DMS 273 treated with DMSO at 0.1 percent for 48 hours (cell line): ENCODE measurements around the gene PPP2R5B.

ENCODE experiments used
- DNase-seq: peaks from one replicate; lab custom pipeline; 2025; lab: John Stamatoyannopoulos, UW

PPP2R5B gene

GRCh38 chr11:64908766-64909165, 15.7 kb upstream of the PPP2R5B start:
- no peak for DNase-seq

DNA sequence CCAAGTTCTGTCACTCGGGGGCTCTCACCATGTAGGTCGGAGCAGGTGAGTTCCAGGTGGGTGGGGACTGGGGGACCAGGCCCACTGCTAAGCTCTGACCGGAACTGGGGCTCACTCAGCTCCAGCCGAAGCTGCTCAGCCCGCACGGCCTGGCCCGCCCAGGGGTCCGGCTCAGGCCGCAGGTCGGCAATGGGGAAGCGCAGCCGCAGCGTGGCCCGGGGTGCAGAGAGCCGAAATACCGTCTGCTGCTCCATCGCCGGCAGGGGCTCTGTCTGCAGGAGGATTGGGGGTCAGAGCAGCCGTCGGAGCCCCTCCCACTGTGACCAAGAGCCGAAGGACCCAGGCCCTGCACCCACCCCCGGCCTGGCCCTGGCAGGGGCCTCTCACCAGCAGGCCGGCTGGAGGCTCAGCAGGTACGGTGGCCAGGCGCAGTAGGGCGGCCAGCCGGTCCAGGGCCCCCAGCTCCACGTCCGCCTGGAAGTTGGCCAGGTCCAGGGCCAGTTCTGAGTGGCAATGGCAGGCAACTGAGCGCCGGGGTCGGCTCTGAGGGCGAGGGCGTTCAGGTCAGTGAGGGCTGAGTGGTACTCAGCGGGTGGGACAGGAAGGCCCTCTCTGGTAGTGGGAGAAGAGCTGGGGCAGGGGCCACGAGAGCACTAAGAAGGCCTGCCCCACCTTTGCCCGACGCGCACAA, 14.7 kb upstream of the PPP2R5B start:
- no peak for DNase-seq

DNA sequence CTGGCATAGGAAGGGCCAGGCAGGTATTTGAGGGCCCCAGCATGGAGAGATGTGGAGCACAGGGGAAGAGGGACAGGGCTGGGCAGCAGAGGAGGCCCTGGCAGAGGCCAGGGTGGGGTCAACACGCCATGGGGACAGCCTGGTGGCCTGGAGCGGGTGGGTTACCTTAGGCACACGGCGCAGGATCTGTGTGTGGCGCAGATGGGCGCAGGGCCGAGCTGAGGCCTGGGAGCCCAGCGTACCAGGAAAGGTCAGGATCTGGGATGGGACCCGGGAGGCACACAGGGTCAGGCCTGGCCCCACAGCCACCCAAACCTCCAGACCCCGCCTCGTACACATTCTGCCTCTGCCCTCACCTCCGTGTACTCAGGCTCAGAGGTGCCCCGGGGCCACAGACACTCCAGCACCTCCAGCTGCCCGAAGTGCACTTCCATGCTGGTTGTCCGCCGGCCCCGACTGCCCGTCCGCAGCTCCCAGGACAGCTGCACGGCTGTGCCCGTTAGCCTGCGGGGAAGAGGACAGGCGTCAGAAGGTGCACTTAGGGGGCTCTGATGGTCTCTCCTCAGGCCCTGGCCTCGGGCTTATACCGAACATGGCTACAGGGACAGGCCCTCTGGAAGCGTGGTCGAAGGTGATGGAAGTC, 13.9 kb upstream of the PPP2R5B start:
- DNase-seq: no peak

GRCh38 chr11:64911142-64911541, 13.3 kb upstream of the PPP2R5B start:
- no peak for DNase-seq

DNA sequence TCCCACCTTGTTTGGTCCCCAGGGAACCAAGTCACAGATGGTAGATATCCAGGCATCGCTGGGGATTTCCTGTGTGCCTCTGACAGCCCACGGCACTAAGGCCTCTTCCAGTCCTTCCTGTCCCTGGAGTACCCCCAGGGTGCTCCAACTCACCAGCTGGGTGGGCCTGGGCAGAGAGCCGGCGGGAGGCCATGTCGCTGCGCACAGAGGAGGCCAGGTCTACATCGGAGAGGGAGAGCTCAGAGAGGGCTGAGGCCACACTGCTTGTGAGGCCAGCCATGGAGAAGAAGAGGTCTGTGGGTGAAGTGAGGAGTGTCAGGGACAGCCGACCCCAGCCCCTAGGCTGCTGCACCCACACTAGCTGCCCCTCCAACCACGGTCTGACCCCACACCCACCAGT, 12.8 kb upstream of the PPP2R5B start:
- DNase-seq: no peak

DNA sequence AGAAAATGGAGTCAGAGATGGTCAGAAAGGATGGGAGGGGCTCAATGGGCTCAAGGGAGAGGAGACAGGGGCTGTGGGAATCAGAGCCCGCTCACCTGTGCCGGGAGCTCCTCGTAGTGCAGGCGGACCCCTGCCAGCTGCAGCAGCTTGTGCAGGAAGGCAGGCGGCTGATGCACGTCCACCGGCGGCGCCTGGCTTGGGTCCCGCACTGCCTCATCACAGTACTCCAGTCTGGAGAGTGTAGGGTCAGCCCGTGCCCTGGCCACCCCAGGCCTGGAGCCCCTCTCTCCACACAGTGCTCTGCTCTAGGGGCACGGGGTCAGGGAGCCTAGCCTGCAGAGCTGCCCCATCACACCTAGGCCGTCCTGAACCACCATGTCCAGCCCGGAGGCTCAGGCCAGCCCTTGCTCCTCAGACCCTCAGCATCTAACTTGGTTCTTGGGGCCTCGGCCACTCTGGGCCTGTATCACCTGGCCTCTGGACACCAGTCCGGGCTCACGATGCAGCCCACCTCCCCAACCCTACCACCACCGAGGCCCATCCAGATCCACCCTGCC, 11.2 kb upstream of the PPP2R5B start:
- no peak for DNase-seq

GRCh38 chr11:64914123-64914522, 10.4 kb upstream of the PPP2R5B start:
- no peak for DNase-seq

DNA sequence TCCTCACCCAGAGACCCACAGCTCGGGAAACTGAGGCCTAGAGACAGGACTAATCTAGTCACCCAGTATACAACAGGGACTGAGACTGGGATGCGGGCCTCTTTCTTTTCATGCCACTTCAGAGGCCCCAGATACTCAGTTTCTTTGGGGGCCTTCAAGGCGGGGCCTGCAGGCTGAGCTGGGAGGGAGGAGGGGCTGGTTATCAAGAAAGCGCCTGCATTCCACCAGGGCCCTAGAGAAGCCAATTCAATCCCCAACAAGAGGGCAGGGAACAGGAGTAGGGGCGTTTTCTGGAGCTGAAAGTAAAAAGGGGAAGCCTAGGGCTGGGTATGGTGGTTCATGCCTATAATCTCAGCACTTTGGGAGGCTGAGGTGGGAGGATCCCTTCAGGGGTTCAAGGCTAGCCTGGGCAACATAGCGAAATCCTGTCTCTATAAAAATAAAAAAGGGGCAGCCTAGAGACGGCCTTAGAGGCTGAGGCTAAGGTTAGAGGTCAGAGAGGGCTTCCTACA, 9.1 kb upstream of the PPP2R5B start:
- no peak for DNase-seq

GRCh38 chr11:64916040-64916774, 8.3 kb upstream of the PPP2R5B start:
- DNase-seq: no peak

GRCh38 chr11:64916775-64917662, 7.5 kb upstream of the PPP2R5B start, which contains the start of gene ATG2A:
Gene ATG2A, minus strand, starts transcription at chr11:64917209. Its CDS starts 74 bp downstream, at chr11:64917135.
- peak; percentile 97 for DNase-seq

DNA sequence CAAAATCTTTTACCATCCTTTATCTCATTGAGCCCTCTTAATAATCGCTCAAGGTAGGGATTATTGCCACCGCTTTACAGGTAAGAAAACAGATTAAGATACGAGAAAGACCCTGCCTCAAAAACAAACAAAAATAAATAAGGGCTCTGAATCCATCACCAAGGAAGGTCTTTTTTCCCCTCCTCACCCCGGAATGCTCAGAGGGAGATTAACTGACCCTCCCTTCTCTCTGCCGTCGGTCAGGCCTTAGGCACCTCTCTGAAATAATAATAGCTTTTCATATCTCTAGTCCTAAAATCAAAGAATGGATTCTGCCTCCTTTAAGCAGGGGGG, 6.9 kb upstream of the PPP2R5B start:
- no peak for DNase-seq

- no peak for DNase-seq
Measured at GRCh38 chr11:64918017-64918416, 6.5 kb upstream of the PPP2R5B start.

- no peak for DNase-seq
Measured at GRCh38 chr11:64919627-64920026, 4.9 kb upstream of the PPP2R5B start.

GRCh38 chr11:64920124-64920523, 4.4 kb upstream of the PPP2R5B start:
- DNase-seq: no peak

DNA sequence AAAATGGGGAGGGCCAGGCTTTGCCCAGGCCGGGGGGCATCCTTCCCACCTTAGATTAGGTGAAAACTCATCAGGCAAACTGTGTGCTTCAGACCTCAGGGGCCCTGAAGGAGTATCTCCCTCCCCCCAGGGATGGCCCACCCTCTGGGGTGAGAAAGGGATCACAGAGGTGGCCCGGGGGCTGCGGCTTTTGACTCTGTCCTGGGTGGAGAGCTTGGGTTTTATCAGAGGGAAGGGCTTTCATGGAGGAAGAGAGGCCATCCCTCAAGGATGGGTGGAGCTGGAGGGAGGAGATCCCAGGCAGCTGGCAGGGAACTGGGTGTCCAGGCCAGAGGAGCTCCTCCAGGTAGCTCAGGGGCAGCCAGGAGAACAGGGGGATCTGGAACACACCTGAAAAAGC, 3.1 kb upstream of the PPP2R5B start:
- DNase-seq: no peak

GRCh38 chr11:64923151-64923661, 1.3 kb upstream of the PPP2R5B start:
- no peak for DNase-seq

- DNase-seq: no peak
Measured at GRCh38 chr11:64924910-64925284, 408 bp downstream of the PPP2R5B start.

GRCh38 chr11:64925536-64926436, 1.3 kb downstream of the PPP2R5B start:
- no peak for DNase-seq

DNA sequence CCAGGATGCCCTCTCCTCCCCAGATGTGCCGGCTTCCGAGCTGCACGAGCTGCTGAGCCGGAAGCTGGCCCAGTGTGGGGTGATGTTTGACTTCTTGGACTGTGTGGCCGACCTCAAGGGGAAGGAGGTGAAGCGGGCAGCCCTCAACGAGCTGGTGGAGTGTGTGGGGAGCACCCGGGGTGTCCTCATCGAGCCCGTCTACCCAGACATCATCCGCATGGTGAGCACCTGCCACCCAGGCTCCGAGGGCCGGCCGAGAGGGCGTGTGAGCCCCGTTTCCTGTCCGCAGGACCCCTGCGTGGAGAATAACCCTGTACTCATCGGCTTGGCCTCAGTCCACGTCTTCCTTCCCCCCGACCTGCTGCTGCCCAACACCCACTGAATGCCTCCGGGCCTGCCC, 2.2 kb downstream of the PPP2R5B start:
- DNase-seq: no peak

- no peak for DNase-seq
Measured at GRCh38 chr11:64928957-64929356, 4.5 kb downstream of the PPP2R5B start.
